ENCODE results near the gene IL36RN.

DNA sequence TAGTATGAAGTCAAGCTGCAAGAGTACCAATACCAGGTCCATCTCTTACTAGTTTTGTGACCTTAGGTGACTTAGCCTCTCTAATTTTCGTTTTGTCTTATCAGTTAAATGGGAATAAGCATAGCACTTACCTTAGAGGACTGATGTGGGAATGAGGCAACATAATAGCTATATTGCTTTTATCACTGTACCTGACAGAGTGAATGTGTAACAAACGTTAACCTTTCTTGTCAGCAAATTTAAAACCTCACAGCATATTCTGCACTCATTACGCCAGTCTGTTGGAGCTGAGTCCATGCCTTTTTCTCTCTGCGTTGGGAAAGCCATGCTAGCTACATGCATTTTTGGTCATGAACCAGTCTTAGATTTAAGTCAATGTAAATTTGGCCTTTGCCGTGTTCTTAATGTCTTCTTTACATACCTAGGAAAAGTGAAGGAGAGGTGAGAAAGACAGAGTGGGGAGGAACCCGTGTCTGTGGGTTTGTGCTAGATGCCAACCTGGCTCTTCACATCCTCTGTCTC is 6.5 kb upstream of the IL36RN start, which contains the start of gene IL36B:
- TF ChIP-seq POLR2A (IDR thresholded peaks at IDR 0.05; ENCODE audit: low read length) (no peak), CHD2 (IDR thresholded peaks at IDR 0.05; ENCODE audit: low read length, partially characterized antibody) (no peak), MYC (IDR thresholded peaks at IDR 0.05; ENCODE audit: borderline replicate concordance, low read length) (no peak)
- TF ChIP-seq, protein P1, sequence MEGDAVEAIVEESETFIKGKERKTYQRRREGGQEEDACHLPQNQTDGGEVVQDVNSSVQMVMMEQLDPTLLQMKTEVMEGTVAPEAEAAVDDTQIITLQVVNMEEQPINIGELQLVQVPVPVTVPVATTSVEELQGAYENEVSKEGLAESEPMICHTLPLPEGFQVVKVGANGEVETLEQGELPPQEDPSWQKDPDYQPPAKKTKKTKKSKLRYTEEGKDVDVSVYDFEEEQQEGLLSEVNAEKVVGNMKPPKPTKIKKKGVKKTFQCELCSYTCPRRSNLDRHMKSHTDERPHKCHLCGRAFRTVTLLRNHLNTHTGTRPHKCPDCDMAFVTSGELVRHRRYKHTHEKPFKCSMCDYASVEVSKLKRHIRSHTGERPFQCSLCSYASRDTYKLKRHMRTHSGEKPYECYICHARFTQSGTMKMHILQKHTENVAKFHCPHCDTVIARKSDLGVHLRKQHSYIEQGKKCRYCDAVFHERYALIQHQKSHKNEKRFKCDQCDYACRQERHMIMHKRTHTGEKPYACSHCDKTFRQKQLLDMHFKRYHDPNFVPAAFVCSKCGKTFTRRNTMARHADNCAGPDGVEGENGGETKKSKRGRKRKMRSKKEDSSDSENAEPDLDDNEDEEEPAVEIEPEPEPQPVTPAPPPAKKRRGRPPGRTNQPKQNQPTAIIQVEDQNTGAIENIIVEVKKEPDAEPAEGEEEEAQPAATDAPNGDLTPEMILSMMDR (IDR thresholded peaks at IDR 0.05): no peak
- TF ChIP-seq, protein P2, sequence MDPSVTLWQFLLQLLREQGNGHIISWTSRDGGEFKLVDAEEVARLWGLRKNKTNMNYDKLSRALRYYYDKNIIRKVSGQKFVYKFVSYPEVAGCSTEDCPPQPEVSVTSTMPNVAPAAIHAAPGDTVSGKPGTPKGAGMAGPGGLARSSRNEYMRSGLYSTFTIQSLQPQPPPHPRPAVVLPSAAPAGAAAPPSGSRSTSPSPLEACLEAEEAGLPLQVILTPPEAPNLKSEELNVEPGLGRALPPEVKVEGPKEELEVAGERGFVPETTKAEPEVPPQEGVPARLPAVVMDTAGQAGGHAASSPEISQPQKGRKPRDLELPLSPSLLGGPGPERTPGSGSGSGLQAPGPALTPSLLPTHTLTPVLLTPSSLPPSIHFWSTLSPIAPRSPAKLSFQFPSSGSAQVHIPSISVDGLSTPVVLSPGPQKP (IDR thresholded peaks at IDR 0.05; ENCODE audit: low read depth, low read length): no peak

Data from A549 (cell line).